GM18526 (cell line): ENCODE measurements around the gene IMPA2.

Experiments used
- POLR2A ChIP-seq: IDR thresholded peaks from 3 replicates; pipeline ENCODE4 v1.6.1; 2011; ENCODE audit not compliant: insufficient read length; ENCODE audit errors: extremely low read depth

Gene IMPA2

GRCh38 chr18:12038082-12038638 lies 56.9 kb downstream of the IMPA2 start:
- no peak for TF ChIP-seq POLR2A

GRCh38 chr18:12038639-12039539 lies 57.6 kb downstream of the IMPA2 start:
- TF ChIP-seq POLR2A = no peak

- TF ChIP-seq POLR2A = no peak
Observed at GRCh38 chr18:12041561-12041960, 60.3 kb downstream of the IMPA2 start.

GRCh38 chr18:12043811-12044210 lies 62.5 kb downstream of the IMPA2 start:
- no peak for TF ChIP-seq POLR2A

- no peak for TF ChIP-seq POLR2A
Observed at GRCh38 chr18:12044591-12044990, 63.3 kb downstream of the IMPA2 start.

GRCh38 chr18:12046046-12046750 lies 64.9 kb downstream of the IMPA2 start:
- TF ChIP-seq POLR2A = no peak

GRCh38 chr18:12046751-12047335 lies 65.5 kb downstream of the IMPA2 start:
- TF ChIP-seq POLR2A = no peak

GRCh38 chr18:12048010-12048826 lies 66.9 kb downstream of the IMPA2 start:
- no peak for TF ChIP-seq POLR2A

- no peak for TF ChIP-seq POLR2A
Observed at GRCh38 chr18:12048827-12049175, 67.5 kb downstream of the IMPA2 start.

- TF ChIP-seq POLR2A = no peak
Observed at GRCh38 chr18:12049978-12050811, 68.9 kb downstream of the IMPA2 start.

GRCh38 chr18:12052866-12053265 lies 71.6 kb downstream of the IMPA2 start:
- TF ChIP-seq POLR2A = no peak

- no peak for TF ChIP-seq POLR2A
Observed at GRCh38 chr18:12053289-12053688, 72.0 kb downstream of the IMPA2 start.

GRCh38 chr18:12056034-12056883 lies 75.0 kb downstream of the IMPA2 start:
- TF ChIP-seq POLR2A = no peak
